HG03159 (cell line): ENCODE data around the gene PNLIPRP1.

Source experiments
- ATAC-seq: cut with Tn5 transposase; IDR thresholded peaks from one replicate; pipeline ENCODE4 v1.9.1; 2021; ENCODE audit warnings: mild to moderate bottlenecking, moderate library complexity; ENCODE audit not compliant: unreplicated experiment

The PNLIPRP1 gene

DNA sequence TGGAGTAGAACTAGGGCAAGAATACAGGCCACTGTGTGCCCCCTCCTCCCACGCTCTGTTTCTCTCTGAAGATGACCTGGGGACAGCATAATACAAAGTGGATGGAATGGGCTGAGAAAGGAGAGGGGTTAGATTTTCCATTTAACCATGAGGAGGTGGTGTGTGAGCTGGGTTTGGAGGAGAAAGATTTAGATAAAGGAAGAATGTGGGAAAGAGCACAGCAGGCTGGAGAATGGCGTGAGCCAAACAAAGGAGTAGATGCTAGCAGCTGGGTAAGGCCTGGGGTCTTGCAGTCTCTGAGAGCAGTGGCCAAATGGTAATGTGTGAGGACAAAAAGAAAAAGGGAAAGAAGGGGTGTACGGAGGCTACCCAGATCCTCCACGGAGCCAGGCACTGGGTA lies 38.6 kb downstream of the PNLIPRP1 start:
- ATAC-seq, result no peak

DNA sequence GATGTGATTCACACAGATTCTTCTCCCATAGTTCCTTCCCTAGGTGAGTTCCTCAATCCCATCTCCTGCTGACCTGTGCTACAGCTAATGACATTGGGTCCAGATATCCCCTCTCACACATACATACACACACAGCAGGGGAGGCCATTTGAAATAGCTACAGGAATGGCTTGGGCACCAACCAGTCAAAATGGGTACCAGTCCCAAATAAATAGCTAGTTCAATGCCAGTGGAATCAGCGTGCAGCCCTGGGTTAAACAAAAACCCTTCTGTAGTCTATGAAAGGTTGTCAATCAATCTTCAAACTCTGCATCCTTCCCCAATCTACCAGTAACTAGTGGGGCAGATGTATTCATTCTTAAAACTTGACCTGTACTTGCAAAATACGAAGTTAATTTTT lies 39.3 kb downstream of the PNLIPRP1 start:
- ATAC-seq, result no peak

DNA sequence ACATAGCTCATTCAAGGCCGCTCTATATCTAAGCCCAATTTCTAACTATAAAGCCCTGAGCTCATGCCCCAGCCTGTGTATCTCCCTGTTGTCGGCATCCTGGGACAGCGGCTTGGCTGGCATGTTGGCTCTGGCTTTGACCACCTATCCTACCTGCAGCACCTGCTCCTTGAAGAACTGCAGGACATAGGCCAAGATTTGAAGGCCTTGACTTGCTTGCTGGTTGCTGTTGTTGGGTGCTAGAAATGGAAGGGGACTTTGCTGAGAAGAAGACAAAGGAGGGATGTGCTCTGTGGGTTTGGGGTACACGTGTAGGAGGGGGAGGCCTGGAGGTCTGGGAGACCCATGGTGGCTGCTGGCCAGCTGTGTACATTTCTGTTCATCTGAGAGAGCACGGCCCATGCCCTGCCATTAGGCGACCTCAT lies 41.1 kb downstream of the PNLIPRP1 start:
- no peak for ATAC-seq

DNA sequence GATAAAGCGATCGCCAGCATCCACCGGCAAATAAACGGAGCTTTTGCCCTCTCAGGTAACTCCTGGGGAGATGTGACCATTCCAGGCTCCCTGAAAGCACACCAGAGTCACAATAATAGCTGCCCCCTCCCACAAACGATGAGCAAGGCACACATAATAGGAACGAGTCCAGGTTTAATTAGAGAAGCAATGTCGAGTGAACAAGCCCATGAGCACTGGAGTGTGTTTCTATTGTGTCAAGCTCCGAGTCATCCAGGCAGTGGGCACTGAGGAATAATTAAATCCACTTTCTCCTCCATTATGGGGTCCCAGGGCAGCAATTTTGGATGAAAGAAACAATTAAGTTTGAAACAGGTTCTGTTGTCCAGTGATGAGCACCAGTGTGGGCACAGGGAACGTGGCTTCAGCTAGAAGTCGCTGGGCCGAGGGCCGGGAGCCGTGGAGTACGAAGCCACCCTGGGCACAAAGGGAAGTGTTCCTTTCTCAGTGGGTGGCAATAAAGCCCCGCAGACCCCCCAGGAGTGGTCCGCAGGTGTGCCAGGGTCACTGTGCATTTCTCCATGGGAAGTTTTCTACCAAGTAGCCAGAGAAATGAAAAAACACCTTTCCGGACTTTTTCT lies 41.9 kb downstream of the PNLIPRP1 start:
- no peak for ATAC-seq

DNA sequence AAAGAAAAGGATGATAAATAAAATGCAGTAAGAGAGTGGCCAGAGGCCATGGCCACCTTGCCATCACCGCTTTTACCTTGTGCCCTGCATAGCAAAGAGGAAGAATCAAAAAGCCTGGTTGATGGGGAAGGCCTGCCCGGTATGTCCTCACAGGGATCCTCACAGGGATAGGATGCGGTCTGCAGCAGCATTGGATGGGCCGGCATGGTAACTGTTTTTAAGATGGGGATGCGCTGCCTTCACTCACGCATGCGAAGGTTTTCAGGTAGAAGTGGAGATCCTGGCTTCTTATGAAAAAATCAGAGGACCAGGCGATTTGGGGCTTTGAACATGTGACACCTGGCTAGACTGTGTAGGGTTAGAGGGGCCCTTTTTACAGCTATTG lies 42.4 kb downstream of the PNLIPRP1 start:
- no peak for ATAC-seq

DNA sequence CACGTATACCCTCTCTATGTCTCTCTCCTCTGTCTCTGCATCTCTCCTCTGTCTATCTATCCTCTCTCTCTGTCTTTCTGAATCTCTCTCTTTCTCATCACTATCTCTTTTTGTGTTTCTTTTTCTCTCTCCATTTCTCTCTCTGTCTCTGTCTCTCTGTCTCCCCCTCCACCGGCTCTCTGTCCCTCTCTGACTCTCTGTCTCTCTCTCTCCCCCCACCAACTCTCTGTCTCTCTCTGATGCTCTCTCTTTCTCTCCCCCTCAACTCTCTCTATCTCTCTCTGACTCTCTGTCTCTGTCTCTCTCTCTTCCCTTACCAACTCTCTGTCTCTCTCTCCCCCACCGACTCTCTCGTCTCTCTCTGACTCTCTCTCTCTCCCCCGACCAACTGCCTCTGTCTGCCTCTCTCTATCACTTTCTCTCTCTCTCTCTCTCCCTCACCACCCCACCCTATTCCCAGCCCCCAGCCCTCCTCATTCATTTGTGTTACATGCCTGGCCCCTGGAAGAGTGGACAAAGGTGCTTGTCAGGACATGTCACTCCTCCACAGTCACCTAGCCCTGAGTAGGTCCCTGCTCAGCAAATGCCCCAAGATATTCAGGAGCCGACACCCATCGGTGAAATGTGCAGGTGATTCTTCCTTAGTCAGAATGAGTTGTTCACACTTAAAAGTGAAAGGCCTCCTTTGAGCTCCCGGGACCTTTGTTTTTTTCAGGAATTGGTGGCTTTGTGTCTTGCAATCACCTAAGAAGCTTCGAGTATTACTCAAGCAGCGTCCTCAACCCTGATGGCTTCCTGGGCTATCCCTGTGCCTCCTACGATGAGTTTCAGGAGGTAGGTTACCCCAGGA lies 43.6 kb downstream of the PNLIPRP1 start:
- no peak for ATAC-seq

DNA sequence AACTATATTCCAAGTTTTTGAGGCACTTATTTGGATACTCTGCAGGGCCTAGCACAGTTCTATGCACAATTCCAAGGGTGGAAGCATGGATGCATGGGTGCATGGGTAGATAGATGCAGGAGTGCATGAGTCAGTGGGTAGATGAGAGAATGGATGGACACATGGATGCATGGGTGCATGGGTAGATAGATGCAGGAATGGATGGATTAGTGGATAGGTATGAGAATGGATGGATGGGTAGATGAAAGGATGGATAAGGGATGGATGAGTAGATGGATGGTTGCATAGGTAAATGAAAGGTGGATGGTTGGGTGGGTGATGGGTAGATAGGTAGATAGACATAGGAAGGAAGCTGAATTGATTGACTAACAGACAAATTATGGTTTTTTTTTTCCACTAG lies 45.6 kb downstream of the PNLIPRP1 start:
- ATAC-seq, result no peak

DNA sequence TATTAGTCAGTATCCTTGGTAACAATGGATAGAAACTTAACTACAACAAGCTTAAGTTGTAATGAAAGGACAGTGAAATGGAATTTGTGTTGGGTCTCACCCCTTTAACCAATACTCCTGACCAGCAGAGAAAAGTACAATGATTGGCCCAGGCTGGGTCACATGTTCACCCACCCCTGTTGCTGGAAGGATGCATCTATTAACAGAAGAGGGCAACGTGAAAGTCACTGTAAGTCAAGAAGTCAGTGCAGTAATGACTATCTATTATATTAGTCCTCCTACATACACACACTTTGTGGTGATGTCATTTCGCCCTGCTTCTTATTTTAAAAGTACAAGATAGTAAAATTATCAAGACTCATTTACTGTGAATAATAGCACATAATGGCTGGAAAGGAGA lies 46.2 kb downstream of the PNLIPRP1 start:
- peak; percentile 76 for ATAC-seq

DNA sequence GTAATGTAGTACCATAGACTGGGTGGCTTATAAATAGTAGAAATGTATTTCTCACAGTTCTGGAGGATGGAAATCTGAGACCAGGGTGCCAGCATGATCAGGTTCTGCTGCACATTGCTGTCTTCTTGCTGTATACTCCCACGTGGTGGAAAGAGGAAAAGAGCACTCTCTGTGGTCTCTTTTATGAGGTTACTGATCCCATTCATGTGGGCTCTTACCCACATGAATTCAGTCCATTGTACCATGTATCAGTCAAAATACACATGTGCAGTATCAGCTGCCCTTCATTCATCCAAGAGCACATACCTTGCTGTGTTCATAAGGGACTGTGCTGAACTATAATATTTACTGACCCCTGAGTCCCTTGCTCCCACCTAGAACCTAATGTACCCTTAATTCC lies 47.1 kb downstream of the PNLIPRP1 start:
- ATAC-seq, result no peak

DNA sequence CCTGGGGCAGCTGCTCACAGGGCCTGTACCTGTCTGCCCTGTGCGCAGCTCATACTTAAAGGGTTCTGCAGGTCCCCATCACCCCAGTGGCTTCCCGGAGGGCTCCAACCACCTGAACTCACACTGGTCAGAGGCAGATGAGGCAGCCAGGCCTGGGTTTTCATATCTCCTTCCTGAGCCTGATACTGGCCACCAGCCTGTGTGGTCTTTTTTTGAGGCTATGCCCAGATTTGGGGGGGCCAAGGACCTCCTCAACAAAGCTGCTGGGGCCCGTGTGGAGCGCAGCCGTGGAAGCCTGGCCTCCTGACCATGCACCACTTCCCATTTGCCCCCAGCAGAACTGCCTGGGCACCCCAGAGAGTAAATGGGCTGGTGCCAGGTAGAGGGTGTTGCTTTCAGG lies 55.7 kb downstream of the PNLIPRP1 start:
- ATAC-seq, result no peak

DNA sequence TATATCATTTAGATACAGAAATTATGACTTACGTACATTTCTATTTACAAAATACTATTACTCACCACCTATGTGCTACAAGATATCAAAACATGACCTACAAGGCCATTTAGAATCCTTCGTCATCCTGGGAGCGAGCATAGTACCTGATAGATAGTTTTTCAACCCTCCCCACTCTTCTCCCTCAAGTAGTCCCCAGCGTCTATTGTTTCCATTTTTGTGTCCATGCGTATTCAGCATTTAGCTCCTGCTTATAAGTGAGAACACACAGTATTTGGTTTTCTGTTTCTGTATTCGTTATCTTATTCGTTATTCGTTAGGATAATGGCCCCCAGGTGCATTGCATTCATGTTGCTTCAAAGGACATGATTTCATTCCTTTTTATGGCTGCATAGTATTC lies 58.1 kb downstream of the PNLIPRP1 start:
- no peak for ATAC-seq

DNA sequence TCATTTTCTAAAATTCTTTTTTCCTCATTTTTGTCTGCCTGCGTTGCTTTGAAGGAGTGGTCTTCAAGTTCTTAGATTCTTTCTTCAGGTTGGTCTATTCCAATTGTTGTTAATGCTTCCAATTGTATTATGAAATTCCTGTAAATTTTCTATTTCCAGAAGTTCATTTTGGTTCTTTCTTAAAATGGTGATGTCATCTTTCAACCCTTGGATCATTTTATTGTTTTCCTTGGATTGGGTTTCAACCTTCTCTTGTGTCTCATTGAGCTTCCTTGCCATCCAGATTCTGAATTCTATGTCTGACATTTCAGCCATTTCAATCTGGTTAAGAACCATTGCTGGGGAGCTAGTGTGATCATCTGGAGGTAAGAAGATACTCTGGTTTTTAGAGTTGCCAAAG lies 63.1 kb downstream of the PNLIPRP1 start:
- ATAC-seq, result no peak

DNA sequence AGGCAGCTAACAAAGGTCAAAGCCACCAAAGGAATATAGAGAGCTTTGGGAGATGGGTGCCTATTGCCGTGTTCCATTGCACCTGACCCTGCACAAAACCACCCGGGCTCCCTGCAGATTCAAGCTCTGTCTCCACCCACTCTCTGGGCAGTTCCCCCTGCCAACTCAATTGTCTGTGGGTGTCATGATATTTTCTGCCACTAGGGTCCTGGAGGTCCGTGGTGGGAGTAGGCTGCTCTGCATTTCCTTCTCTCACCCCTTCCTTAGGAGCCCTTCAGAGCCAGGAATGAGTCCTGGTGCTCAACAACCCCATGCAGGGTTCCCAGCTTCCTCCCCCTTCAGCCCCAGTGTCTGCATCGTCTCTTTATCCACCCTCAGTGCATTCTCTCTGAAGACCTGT lies 64.1 kb downstream of the PNLIPRP1 start:
- ATAC-seq, result peak; percentile 81

DNA sequence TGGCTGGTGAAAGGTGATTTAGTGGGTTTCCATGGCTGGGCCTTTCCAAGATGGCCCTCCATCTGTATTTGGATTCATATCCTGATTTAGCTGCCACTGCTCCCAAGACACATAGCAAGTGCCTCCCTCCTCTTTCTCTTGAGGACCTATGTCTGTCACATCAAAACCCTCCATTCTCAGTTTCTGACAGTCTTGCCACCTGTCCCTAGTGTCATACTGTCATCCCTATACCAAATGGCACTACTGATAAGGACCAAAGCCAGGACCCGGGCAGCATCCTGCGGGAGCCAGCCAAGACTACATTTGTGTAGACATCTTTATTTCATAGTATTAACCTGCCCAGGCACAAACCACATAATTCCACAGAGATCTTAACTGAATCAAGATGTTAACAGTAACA lies 64.8 kb downstream of the PNLIPRP1 start:
- no peak for ATAC-seq

DNA sequence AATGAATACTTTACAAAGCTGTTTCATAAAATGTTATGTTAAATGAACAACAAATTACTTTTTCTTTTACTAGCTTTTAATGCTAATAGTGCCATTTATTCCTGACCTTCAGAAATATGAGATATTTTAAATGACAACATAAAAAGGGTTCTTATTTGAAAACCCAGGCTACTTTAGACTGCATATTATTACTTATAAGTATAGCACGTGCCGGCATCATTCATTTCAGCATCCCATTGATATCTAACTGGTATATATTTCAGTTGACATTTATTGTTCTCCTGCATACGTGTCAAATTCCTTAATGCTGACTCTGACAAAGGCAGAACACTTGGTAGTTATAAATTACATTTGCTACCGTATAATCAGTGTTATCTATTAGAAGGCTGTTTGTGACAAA lies 65.3 kb downstream of the PNLIPRP1 start:
- ATAC-seq, result no peak

DNA sequence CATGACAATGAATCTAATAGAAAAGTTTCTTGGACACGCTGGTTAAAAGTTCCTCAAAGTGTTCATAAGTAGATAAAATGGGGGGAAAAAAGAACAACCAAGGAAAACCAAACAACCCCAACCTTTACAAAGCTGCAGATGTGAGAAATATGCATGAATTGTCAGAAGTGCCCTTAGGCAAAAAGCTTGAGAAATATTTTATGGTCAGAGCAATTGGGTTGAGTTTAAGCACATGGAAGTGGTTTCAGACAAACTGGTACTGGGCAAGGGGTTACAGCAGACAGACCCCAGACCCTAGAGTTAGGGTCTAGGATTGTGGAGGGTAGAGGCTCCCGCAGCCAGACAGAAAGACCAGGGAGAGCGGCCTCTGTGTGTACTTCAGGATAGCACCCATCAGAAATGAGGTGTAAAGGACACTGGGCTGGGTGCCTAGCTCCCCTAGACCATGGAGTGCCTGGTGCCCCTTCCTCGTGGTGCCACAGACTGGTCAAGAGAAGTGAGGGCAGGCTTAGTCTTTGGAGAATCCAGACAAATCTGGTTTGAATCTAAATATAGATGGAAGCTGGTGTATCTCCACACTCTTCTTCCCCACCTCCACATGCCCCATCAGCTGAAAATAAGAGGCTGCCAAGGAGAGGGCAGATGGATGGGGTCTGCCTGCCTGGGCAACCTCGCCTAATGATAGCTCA lies 67.2 kb downstream of the PNLIPRP1 start:
- ATAC-seq, result no peak
